NCI-H1694 (cell line): ENCODE results near the gene TWIST2.

Source experiments
- DNase-seq: peaks from one replicate; lab custom pipeline; 2025; lab: John Stamatoyannopoulos, UW

Gene TWIST2

GRCh38 chr2:238939521-238940403 lies 91.9 kb downstream of the TWIST2 start:
- no peak for DNase-seq

DNA sequence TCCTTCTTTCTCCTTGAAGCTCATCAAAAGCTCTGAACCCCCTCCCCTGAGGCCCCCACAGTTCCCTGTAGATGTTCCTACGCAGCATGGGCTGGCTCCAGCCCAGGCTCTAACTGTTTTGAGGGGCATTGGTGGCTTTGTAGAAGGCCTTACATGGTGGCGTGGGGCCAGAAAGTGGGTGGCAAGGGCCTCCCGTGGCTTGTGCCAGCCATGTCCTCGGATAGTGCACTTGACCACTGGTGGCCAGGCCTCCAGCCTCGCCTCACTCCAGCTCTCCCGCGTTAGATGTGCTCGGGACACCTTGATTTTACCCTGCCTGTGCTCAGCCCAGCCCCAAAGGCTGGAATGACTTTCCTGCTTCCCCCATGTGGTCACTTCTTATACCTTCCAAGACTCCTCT lies 92.9 kb downstream of the TWIST2 start:
- DNase-seq, result no peak

GRCh38 chr2:238941262-238941792 lies 93.4 kb downstream of the TWIST2 start:
- no peak for DNase-seq

DNA sequence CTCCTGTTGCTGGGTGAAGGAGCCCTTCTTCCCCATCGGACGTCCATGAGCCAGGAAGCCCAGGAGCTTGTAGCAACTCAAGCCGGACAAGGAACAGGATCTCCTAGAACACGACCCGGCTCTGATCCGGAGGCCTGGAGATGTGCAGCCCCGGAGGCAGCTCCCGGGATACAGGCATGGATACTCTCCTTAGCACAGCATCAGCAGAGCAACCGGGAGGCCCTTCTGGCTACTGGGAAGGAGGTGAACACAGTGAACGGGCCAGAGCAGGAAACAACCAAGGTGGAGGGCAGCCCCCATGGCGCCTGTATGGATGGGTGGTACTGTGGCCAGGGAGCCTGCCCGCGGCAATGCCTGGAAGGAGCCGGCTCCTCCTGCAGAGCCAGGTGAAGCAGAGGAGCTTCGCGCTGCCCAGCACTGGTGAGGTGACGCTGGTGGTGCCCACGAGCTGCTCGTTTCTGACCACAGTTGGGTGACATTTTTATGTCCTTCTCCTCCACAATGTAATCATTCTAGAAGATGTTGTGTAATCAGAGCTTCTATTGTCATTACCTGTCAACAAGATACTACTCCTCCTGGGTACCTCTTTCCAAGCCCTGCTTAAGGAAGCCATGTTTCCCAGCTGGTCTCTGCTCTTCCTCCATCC lies 94.3 kb downstream of the TWIST2 start:
- no peak for DNase-seq

- DNase-seq, result no peak
These were observed 94.9 kb downstream of the TWIST2 start for GRCh38 chr2:238942726-238943300.

- DNase-seq, result no peak
These were observed 95.6 kb downstream of the TWIST2 start for GRCh38 chr2:238943338-238944067.

DNA sequence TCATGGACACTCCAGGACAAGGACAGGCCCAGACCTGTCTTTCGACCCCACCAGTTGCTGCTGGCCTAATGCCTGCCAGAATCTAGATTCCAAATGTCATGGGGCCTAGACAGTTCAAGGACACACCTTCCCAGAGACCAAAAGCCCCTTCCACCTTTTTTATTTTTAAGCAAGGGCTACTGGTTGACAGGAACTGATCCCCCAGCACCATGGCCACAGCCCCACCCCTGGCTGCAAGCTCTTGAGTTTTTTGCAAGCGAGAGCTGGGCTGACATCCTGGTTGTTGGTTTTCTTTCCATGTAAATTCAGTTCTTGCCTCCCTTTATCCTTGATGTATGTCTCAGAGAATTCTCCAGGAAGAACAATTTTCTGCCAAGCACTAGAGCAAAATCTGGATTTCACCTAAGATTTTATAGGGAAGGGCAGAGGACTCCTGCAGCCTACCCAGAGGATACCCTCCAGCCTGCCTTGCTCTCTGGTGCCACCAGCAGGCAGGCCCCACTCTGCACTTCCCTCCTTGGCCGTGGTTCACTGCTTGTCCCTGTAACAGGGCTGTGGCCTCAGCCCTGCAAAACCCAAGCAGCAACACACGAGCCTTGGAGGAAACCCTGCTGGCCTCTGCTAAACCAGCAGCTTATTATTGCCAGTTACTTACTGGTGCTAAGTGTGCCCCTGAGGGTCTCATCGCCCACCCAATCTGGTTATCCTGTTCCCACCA lies 97.7 kb downstream of the TWIST2 start:
- DNase-seq, result no peak

GRCh38 chr2:238946318-238947242 lies 98.7 kb downstream of the TWIST2 start:
- DNase-seq, result no peak

DNA sequence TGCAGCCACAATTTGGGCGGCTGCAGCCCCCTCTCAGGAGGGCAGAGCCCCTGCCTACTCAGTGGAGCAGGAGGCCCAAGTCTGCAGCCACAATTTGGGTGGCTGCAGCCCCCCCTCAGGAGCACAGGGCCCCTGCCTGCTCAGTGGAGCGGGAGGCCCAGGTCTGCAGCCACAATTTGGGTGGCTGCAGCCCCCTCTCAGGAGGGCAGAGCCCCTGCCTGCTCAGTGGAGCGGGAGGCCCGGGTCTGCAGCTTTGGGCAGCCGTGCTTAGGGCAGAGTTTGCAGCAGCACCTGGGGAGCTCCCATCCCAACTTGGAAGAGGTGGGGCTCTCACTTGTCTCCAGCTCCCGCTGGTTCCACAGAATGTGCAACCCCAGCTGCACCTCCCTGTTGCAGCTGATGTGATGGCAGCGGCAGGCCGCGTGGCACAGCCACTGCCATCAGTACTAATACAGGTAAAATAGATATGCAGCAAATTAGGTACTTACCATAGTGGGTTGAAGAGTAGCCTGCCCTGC lies 99.4 kb downstream of the TWIST2 start:
- no peak for DNase-seq

DNA sequence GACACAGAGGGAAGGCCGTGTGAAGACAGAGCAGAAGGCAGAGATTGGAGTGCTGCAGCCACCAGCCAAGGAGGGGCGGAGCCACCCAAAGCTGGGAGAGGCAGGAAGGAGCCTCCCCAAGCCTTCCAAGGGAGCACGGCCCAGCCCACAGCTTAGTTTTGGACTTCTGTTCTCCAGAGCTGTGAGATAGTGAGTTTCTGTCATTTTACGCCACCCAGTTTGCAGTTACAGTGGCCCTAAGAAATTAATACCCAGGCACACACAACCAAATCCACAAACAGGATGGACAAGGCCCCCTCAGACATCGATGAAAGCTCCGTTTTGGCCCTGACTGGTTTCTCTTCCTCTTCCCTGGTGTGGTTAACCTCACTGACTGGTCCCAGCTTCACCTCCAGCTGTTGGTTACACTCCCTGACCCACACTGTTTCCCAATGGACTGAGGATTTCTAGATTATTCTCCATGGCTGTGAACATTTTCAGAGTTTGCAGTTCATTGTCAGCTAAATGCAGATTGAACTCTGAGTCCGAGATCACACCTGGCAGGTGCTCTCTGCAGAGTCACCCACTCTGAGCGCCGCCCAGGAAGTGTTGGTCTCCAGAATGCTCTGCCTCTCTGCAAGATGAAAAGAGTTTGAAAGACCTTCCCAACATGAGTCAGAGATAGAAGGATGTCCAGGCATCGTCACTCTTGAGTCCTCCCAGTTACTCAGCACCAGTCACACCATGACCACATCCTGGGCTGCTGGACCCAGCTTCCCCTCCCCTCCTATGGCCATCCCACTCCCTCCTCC lies 100.2 kb downstream of the TWIST2 start:
- no peak for DNase-seq

- DNase-seq, result no peak
These were observed 101.1 kb downstream of the TWIST2 start for GRCh38 chr2:238948765-238949641.

DNA sequence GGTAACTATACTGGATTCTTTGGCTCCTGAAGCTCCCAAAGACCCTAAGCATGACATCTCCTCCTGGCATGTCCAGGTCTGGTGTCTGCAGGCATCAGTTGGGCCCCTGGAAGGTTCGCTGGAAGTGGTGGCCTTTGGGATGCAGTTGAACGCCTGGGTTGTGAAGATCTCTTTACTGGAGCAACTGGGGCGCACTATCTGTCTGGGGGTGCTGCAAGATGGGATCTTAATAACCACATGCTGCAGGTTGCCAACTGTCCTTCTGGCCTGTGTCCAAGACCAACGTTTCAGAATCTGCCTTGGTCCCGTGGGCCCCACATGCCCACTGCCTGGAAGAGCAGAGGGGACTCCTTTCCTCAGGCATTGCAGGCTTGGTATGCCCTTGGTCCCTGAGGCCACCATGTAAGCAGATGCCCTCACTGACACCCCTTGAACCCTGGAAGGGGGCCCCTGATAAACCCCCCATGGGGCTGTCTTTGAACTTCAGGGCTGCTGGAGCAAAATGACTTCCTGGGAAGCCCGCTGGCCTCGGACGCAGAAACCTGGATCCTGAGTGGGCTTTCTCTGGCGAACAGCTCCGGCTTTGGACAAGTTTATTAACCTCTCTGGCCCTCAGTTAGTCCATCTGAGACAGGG lies 101.9 kb downstream of the TWIST2 start:
- DNase-seq, result no peak

DNA sequence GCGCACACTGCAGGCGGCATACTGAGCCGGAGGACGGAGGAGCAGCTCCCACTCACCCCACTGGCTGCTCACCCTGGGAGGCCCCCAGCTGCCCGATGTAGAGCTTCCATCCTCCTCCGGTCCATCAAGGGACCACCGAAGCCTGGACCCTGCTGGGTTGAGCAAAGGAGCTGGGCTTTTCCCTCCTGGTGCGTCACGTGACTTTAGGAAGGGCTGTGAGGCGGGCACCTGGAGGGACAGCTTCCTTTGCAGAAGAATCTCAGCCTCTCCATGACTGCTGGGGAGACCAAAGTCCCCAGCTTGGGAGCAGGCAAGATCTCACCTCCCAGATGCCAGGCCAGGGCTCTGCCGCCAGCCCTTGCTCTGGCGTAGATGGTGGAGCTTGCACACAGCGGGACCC lies 102.7 kb downstream of the TWIST2 start:
- no peak for DNase-seq

- DNase-seq, result no peak
These were observed 104.5 kb downstream of the TWIST2 start for GRCh38 chr2:238952261-238952919.

- DNase-seq, result no peak
These were observed 107.1 kb downstream of the TWIST2 start for GRCh38 chr2:238954841-238955591.
